ENCODE data around the gene KRTAP2-4. TPM values are rescaled to one million over a fixed set of nuclear protein-coding genes. Genes with fewer than 3 reads are reported as not detected.
A peak's percentile ranks its signal among the peaks of the same experiment; 100 is the strongest.

Gene KRTAP2-4
- total RNA-seq, 1 experiment from 2014 or later: 0.76 TPM

DNA sequence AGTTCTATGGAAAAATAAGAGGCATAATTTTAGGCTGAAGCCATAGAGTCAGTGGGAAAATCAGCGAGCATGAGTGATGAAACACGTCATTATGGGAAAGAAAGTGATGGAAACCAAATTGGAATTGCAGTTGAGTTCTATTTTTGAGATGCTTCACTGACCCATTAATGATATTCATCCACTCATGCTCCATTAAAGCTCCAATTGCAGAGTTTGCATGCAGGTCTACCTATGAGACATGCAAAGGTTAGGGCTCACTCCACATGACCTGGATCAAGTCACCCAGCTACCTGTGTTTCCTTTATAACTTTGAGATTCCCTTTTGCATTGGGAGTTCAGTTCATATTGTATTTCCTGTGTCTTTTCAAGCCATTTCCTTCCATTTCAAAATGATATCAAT is 8.0 kb upstream of the KRTAP2-4 start:
- no peaks in the 10 kb centered on the region for H3K9me2 ChIP-seq (ENCODE audit: insufficient read depth)
- ChIA-PET POLR2A (no interaction called here), CTCF (no interaction called here), RAD21 (ENCODE audit: low non-redundant PET in 1 of 2, low total read pairs in 2 of 2, uncharacterized antibody in 2 of 2, unreplicated experiment in 2 of 2) (no interaction called here)
- no peak overlapping the region for H3K4me3 ChIP-seq (replicated peaks in 1 of 2; ENCODE audit: low read depth in 1 of 2, low read length in 2 of 2)
- BruUV-seq (replicated peaks): no TSS peak
- peaks cover 0 to 51% of the 10 kb centered on the region in 2 experiments; a peak in 2 of 4 replicates for H3K4me1 ChIP-seq (ENCODE audit: control insufficient read depth in 1 of 2, insufficient read depth in 2 of 2, low read length in 2 of 2)
- no peaks in the 10 kb centered on the region for H3K9me3 ChIP-seq (ENCODE audit: control insufficient read depth in 1 of 2, insufficient read depth in 1 of 2, low read depth in 1 of 2, low read length in 2 of 2)
- peaks cover 57% of the 10 kb centered on the region for H3K79me2 ChIP-seq (ENCODE audit: insufficient read depth, low read length)
- H3K36me3 ChIP-seq (ENCODE audit: control insufficient read depth in 1 of 2, insufficient read depth in 2 of 2, low read length in 2 of 2): peaks cover 0 to 84% of the 10 kb centered on the region in 2 experiments; a peak in 2 of 4 replicates
- H4K20me1 ChIP-seq (ENCODE audit: insufficient read depth): no peaks in the 10 kb centered on the region
- DNase-seq (ENCODE audit: low read depth, low spot score) (no peak), ATAC-seq (no peak)
- intact Hi-C loops (cut with micrococcal nuclease): no loop called here
- no peak for TF ChIP-seq CEBPB (IDR thresholded peaks at IDR 0.05; ENCODE audit: low read depth)
- TF ChIP-seq SRF (IDR thresholded peaks at IDR 0.05; ENCODE audit: low read depth): no peak
- no peak overlapping the region for H3K27ac ChIP-seq (ENCODE audit: low read depth, low read length)
- no peaks in the 10 kb centered on the region for H3K27me3 ChIP-seq (ENCODE audit: insufficient read depth, low read length)
- no peak overlapping the region for H2AFZ ChIP-seq (ENCODE audit: low read depth, low read length, poor library complexity, severe bottlenecking)
- H3K4me2 ChIP-seq (ENCODE audit: low read length): no peak overlapping the region
- no peak overlapping the region for H3K9ac ChIP-seq (ENCODE audit: low read length)

DNA sequence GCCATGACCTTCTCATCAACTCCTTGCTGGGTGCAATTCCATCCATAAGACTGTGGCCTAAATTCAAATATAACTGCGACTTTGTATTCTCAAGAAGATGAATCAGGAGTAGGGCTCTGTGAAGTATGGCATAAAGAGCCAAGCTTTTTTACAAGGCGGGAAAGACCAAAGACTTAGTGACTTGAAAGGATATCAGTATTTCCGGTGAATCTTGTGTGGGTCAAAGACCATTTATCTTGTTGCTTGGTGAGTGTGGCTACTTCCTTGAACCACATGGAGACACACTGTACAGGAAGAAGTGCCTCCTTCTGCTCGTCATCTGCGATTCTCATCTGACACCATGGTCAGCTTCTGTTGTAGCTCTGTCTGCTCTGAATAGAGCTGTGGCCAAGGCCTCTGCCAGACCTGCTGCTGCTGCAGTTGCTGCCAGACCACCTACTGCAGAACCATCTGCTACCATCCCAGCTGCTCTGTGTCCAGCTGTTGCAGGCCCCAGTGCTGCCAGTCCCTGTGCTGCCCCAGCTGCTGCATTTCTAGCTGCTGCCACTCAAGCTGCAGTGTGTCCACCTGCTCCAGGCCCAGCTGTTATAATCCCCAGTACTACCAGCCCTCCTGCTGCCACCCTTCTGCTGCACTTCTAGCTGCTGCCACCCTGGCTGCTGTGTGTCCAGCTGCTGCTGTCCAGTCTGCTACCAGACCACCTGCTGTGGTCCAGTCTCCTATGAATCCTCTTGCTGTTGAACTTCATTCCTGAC is 6.1 kb upstream of the KRTAP2-4 start:
- CTCF ChIA-PET: no interaction called here
- BruUV-seq (replicated peaks): no TSS peak
- Histone ChIP-seq H3K9me2 (ENCODE audit: insufficient read depth) (no peaks in the 10 kb centered on the region), H3K4me1 (ENCODE audit: control insufficient read depth in 1 of 2, insufficient read depth in 2 of 2, low read length in 2 of 2) (peaks cover under 1 to 61% of the 10 kb centered on the region in 2 experiments; a peak in 3 of 4 replicates), H2AFZ (ENCODE audit: low read depth, low read length, poor library complexity, severe bottlenecking) (no peak overlapping the region), H3K4me2 (ENCODE audit: low read length) (no peak overlapping the region), H3K9me3 (ENCODE audit: control insufficient read depth in 1 of 2, insufficient read depth in 1 of 2, low read depth in 1 of 2, low read length in 2 of 2) (no peaks in the 10 kb centered on the region; a peak in 1 of 4 replicates), H3K9ac (ENCODE audit: low read length) (no peak overlapping the region), H3K36me3 (ENCODE audit: control insufficient read depth in 1 of 2, insufficient read depth in 2 of 2, low read length in 2 of 2) (peaks cover 0 to 74% of the 10 kb centered on the region in 2 experiments; a peak in 2 of 4 replicates), H4K20me1 (ENCODE audit: insufficient read depth) (no peaks in the 10 kb centered on the region), H3K27ac (ENCODE audit: low read depth, low read length) (peak overlapping the region; percentile 62), H3K79me2 (ENCODE audit: insufficient read depth, low read length) (peaks cover 38% of the 10 kb centered on the region), H3K4me3 (replicated peaks in 1 of 2; ENCODE audit: low read depth in 1 of 2, low read length in 2 of 2) (no peak overlapping the region), H3K27me3 (ENCODE audit: insufficient read depth, low read length) (no peaks in the 10 kb centered on the region)
- intact Hi-C loops (cut with micrococcal nuclease): no loop called here
- POLR2A ChIA-PET: no interaction called here
- peak; percentile 34 for ATAC-seq
- DNase-seq (ENCODE audit: low read depth, low spot score): no peak
- RAD21 ChIA-PET (ENCODE audit: low non-redundant PET in 1 of 2, low total read pairs in 2 of 2, uncharacterized antibody in 2 of 2, unreplicated experiment in 2 of 2): no interaction called here
- TF ChIP-seq POLR2AphosphoS5 (IDR thresholded peaks at IDR 0.05; ENCODE audit: low read depth, low read length): peak; percentile 42; the same call in 1 of the 2 replicates
- no peak for TF ChIP-seq EZH2 (IDR thresholded peaks at IDR 0.05)
- no peak for TF ChIP-seq ZFX (IDR thresholded peaks at IDR 0.05)
- TF ChIP-seq JUND (IDR thresholded peaks at IDR 0.05): no peak
- TF ChIP-seq YY1 (IDR thresholded peaks at IDR 0.05; ENCODE audit: extremely low read depth, insufficient replicate concordance, low read depth, low read length): no peak
- TF ChIP-seq, protein P1, sequence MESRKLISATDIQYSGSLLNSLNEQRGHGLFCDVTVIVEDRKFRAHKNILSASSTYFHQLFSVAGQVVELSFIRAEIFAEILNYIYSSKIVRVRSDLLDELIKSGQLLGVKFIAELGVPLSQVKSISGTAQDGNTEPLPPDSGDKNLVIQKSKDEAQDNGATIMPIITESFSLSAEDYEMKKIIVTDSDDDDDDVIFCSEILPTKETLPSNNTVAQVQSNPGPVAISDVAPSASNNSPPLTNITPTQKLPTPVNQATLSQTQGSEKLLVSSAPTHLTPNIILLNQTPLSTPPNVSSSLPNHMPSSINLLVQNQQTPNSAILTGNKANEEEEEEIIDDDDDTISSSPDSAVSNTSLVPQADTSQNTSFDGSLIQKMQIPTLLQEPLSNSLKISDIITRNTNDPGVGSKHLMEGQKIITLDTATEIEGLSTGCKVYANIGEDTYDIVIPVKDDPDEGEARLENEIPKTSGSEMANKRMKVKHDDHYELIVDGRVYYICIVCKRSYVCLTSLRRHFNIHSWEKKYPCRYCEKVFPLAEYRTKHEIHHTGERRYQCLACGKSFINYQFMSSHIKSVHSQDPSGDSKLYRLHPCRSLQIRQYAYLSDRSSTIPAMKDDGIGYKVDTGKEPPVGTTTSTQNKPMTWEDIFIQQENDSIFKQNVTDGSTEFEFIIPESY (IDR thresholded peaks at IDR 0.05; ENCODE audit: extremely low read depth, insufficient replicate concordance, low read length): no peak
- TF ChIP-seq TCF7L2 (IDR thresholded peaks at IDR 0.05; ENCODE audit: borderline replicate concordance, extremely low read depth, insufficient read depth, insufficient read length): peak; percentile 93
- TF ChIP-seq ELF1 (IDR thresholded peaks at IDR 0.05; ENCODE audit: borderline replicate concordance, low read depth): no peak
- TF ChIP-seq EZH2phosphoT487 (IDR thresholded peaks at IDR 0.05; ENCODE audit: borderline replicate concordance): no peak
- TF ChIP-seq, protein P2, sequence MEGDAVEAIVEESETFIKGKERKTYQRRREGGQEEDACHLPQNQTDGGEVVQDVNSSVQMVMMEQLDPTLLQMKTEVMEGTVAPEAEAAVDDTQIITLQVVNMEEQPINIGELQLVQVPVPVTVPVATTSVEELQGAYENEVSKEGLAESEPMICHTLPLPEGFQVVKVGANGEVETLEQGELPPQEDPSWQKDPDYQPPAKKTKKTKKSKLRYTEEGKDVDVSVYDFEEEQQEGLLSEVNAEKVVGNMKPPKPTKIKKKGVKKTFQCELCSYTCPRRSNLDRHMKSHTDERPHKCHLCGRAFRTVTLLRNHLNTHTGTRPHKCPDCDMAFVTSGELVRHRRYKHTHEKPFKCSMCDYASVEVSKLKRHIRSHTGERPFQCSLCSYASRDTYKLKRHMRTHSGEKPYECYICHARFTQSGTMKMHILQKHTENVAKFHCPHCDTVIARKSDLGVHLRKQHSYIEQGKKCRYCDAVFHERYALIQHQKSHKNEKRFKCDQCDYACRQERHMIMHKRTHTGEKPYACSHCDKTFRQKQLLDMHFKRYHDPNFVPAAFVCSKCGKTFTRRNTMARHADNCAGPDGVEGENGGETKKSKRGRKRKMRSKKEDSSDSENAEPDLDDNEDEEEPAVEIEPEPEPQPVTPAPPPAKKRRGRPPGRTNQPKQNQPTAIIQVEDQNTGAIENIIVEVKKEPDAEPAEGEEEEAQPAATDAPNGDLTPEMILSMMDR (IDR thresholded peaks at IDR 0.05 in 2 of 3, conservative IDR thresholded peaks at IDR 0.05 in 1 of 3; ENCODE audit: borderline replicate concordance in 1 of 3, insufficient read depth in 1 of 3, low read depth in 2 of 3, low read length in 2 of 3): no peak
- TF ChIP-seq CEBPB (IDR thresholded peaks at IDR 0.05; ENCODE audit: low read depth): no peak
- TF ChIP-seq SP1 (IDR thresholded peaks at IDR 0.05; ENCODE audit: low read depth): no peak
- TF ChIP-seq, protein P3, sequence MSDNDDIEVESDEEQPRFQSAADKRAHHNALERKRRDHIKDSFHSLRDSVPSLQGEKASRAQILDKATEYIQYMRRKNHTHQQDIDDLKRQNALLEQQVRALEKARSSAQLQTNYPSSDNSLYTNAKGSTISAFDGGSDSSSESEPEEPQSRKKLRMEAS (IDR thresholded peaks at IDR 0.05): peak; percentile 25; the same call in 1 of the 2 replicates
- no peak for TF ChIP-seq SRF (IDR thresholded peaks at IDR 0.05; ENCODE audit: low read depth)
- TF ChIP-seq SIN3A (IDR thresholded peaks at IDR 0.05; ENCODE audit: low read depth): no peak
